Hematopoietic multipotent progenitor cell treated with erythropoietin and hydrocortisone succinate and interleukin-3 and kit ligand, for 15 days (in vitro differentiated cells): ENCODE measurements around the gene CT45A9.
"Not testable (repeated sequence)": the region's sequence is repeated elsewhere in the genome, so short reads cannot be mapped to it uniquely, and the experiment has no call there.

Experiments used
- DNase-seq: peaks from one replicate; pipeline ENCODE4 v3.0.0-alpha.2; 2015; ENCODE audit warnings: low spot score

CT45A9 gene

DNA sequence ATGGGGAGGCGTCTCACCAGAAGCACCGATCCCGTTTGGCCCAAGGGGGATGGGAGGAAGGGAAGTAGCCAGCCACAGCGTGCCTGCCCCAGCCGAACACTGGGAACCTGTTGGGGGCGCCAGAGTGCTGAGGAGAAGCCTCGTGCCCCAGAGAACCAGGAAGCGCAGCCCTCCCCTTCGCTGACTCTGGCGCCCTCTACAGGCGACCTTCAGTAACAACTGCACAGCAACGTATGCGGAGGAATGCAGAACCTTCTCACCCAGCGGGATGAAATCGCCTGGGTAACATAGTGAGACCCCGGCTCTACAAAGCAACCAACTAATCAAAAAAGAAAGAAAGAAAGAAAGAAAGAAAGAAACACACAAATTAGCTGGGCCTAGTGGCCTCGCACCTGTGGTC, at the start of gene CT45A9:
TSS of gene CT45A9 (minus strand) at position 101 of the 400 bp plus-strand sequence. CDS start 3,751 bp downstream, outside the sequence.
- not testable (repeated sequence) for DNase-seq

DNA sequence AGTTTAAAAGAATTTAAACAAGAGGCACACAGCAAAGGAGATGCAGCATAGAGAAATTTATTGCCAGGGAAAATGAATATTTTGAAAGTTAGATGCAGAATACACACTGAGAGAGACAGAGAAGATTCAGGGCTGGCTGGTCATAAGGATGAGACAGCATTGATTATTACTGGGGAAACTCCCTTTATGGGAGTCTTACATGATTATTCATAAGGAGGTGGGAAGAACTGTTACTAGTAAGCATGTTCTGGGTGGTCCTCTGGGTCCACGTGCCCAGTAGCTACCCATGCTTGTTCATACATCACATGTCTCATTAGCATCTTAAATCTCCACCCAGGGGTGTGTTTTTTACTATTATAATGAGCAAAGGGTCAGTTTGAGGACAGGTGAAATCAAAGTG, 48.9 kb upstream of the CT45A9 start:
- not testable (repeated sequence) for DNase-seq

GRCh38 chrX:135914404-135914803, 42.8 kb upstream of the CT45A9 start:
- DNase-seq, result no peak

DNA sequence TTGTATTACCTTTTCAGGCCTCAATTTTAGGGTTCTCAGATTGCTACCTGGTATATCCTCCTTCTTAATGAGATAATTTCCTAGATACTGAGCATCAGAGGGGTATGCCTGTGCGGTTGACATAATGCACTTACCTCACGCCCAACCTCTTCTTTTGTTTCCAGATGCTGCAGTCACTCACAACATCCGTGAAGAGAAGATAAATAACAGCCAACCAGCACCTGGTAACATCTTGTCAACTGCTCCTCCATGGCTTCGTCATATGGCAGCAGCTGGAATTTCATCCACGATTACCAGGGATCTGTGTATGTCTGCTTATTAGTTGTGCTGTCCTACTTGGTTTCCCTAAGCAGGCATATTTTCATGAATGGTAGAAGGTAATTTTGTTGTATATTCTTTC, 38.6 kb upstream of the CT45A9 start:
- no peak for DNase-seq

GRCh38 chrX:135893294-135893817, 21.7 kb upstream of the CT45A9 start, which contains the start of the genes CT45A10 and SAGE1:
Gene CT45A10, minus strand, starts transcription at chrX:135893444. Its CDS starts 8,100 bp downstream, at chrX:135885344.
Gene SAGE1, plus strand, starts transcription at chrX:135893716. Its CDS starts 2,527 bp downstream, at chrX:135896243.
- no peak for DNase-seq

- DNase-seq, result no peak
Measured at GRCh38 chrX:135892781-135893180, 21.2 kb upstream of the CT45A9 start.

DNA sequence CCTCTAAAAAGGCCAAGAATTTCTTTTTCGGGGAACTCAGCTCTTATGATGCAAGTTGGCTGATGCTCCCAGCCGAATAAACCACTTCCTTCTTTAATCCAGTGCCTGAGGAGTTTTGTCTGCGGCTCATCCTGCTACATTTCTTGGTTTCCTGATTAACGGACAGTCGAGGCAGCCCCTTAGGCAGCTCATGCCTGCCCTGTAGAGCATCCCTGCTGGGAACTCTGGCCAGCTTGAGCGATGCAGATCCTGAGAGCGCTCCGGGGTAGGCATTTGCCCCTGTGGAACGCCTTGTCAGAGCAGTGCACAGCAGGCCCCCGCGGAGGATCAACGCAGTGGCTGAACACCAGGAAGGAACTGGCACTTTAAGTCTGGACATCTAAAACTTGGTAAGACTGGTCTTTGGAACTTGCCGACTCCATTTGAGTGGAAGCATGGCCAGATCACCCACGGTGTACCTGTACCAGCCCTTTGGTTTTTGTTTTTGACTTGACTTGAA, 18.5 kb upstream of the CT45A9 start:
- DNase-seq, result no peak

DNA sequence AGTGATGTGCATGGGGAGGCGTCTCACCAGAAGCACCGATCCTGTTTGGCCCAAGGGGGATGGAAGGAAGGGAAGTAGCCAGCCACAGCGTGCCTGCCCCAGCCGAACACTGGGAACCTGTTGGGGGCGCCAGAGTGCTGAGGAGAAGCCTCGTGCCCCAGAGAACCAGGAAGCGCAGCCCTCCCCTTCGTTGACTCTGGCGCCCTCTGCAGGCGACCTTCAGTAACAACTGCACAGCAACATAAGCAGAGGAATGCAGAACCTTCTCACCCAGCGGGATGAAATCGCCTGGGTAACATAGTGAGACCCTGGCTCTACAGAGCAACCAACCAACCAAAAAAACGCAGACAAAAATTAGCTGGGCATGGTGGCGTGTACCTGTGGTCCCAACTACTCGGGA, 17.4 kb upstream of the CT45A9 start:
- DNase-seq, result peak; percentile 16

DNA sequence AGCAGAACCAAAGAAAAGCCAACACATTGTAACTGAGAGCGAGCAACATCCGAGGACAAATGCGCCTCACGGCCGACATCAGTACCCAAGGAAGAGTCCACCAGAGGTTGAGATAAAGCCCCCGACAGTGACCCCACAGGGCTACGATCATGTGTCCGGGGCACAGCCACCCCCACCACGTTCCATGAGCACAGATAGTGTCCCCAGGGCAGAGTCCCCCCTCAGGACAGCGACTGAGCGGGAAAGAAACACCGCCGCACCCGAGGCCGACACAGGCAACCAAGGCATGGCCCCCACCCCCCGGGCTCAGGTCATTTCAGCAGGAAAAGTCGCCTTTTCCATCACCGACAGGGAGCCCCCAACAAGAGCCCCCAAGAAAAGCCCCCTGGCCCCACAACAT, 16.6 kb upstream of the CT45A9 start:
- DNase-seq, result not testable (repeated sequence)

DNA sequence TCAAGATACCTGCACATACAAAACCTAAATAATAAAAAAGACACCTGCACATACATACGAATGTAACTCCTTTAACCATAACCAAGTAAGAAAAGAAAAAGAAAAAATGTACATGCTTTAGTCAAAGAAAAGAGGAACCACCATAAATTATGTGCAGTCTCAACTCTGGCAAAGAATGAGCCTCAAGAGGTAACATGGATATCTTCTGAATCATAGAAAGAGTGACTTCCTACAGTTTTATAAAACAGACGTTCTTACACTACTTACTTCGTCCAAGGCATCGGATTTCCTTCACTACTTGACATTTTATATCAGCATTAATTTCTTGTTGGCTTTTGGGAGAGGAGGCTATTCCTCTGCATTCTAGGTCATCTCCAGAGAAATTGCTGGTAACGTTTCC, 11.1 kb upstream of the CT45A9 start:
- DNase-seq, result not testable (repeated sequence)

- not testable (repeated sequence) for DNase-seq
Measured at GRCh38 chrX:135854438-135854837, 17.2 kb downstream of the CT45A9 start, which contains the start of gene CT45A8. Gene CT45A8, minus strand, starts transcription at chrX:135854538. Its CDS starts 3,755 bp downstream, at chrX:135850783.

GRCh38 chrX:135837180-135837579, 34.4 kb downstream of the CT45A9 start, which contains the start of gene CT45A7:
Gene CT45A7, minus strand, starts transcription at chrX:135837280. Its CDS starts 3,747 bp downstream, at chrX:135833533.
- DNase-seq, result not testable (repeated sequence)

DNA sequence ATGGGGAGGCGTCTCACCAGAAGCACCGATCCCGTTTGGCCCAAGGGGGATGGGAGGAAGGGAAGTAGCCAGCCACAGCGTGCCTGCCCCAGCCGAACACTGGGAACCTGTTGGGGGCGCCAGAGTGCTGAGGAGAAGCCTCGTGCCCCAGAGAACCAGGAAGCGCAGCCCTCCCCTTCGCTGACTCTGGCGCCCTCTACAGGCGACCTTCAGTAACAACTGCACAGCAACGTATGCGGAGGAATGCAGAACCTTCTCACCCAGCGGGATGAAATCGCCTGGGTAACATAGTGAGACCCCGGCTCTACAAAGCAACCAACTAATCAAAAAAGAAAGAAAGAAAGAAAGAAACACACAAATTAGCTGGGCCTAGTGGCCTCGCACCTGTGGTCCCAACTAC, 51.7 kb downstream of the CT45A9 start, which contains the start of gene CT45A2:
TSS of gene CT45A2 (minus strand) at position 101 of the 400 bp plus-strand sequence. CDS start 3,747 bp downstream, outside the sequence.
- DNase-seq, result not testable (repeated sequence)
